ENCODE measurements around the gene BBOX1.

- TF ChIP-seq CTCF (IDR thresholded peaks at IDR 0.05) (no peak), POLR2A (IDR thresholded peaks at IDR 0.05) (no peak)
Observed at GRCh38 chr11:27008811-27009535, 31.6 kb upstream of the BBOX1 start.

Data from tibial nerve (tissue), 3 donors.